ENCODE results near the gene PHLDB1. TPM values are rescaled to one million over a fixed set of nuclear protein-coding genes. Genes with fewer than 3 reads are reported as not detected.
"Not testable (repeated sequence)": the region's sequence is repeated elsewhere in the genome, so short reads cannot be mapped to it uniquely, and the experiment has no call there.

The PHLDB1 gene
- total RNA-seq, 4 donors from 2014 or later: 92.6 to 276 (median 161) TPM

DNA sequence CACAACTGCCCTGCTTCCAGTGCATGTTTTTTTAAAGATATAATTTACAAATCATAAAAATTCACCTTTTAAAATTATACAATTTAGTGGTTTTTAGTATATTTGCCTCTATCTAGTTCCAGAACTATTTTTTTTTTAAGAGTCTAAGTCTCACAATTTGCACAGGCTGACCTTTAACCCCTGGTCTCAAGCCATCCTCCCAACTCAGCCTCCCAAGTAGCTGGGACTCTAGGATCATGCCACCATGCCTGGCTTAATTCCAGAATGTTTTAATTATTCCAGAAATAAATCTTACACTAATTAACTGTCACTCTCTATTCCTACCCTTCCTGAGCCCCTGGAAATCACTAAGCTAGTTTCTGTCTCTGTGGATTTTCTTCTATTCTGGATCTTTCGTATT is 36.6 kb upstream of the PHLDB1 start:
- Histone ChIP-seq H3K36me3 (no peaks in the 10 kb centered on the region), H3K4me3 (no peak overlapping the region), H3K27me3 (no peaks in the 10 kb centered on the region), H3K4me1 (peaks cover 11 to 36% (median 31%) of the 10 kb centered on the region in 4 donors), H3K27ac (peak overlapping the region in 3 of 4 donors; percentile 95 to 99 (median 99)), H3K9me3 (no peaks in the 10 kb centered on the region)
- in situ Hi-C loops (cut with MboI; ENCODE audit: low pct_ligation_motif_present in 1 of 4, low pct_unique_long_range_greater_than_20kb in 1 of 4, low sequenced_read_pairs in 3 of 4) (no loop called here), intact Hi-C loops (cut with DNase I; ENCODE audit: low total_unique reads) (no loop called here)
- WGBS, 2 donors (ENCODE audit: low coverage in 1 of 2): 100% methylated on average over 1 of the region's 1 CpG; no CpG with 5 or more reads in 1 of the 2 donors
- no peak for DNase-seq
- TF ChIP-seq EP300 (IDR thresholded peaks at IDR 0.05; ENCODE audit: low read depth): no peak
- TF ChIP-seq, protein P1, sequence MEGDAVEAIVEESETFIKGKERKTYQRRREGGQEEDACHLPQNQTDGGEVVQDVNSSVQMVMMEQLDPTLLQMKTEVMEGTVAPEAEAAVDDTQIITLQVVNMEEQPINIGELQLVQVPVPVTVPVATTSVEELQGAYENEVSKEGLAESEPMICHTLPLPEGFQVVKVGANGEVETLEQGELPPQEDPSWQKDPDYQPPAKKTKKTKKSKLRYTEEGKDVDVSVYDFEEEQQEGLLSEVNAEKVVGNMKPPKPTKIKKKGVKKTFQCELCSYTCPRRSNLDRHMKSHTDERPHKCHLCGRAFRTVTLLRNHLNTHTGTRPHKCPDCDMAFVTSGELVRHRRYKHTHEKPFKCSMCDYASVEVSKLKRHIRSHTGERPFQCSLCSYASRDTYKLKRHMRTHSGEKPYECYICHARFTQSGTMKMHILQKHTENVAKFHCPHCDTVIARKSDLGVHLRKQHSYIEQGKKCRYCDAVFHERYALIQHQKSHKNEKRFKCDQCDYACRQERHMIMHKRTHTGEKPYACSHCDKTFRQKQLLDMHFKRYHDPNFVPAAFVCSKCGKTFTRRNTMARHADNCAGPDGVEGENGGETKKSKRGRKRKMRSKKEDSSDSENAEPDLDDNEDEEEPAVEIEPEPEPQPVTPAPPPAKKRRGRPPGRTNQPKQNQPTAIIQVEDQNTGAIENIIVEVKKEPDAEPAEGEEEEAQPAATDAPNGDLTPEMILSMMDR (IDR thresholded peaks at IDR 0.05): no peak
- TF ChIP-seq POLR2A (IDR thresholded peaks at IDR 0.05): no peak
- no peak for TF ChIP-seq POLR2AphosphoS5 (IDR thresholded peaks at IDR 0.05)

DNA sequence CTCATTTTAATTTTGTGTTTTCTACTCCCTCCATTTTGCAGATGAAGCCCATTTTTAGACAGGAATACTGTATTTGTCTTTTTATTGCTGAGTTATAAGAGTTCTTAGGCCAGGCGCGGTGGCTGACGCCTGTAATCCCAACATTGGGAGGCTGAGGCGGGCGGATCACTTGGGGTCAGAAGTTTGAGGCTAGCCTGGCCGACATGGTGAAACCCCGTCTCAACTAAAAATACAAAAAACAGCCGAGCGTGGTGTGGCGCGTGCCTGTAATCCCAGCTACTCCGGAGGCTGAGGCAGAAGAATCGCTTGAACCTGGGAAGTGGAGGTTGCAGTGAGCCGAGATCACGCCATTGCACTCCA is 35.7 kb upstream of the PHLDB1 start:
- in situ Hi-C loops (cut with MboI; ENCODE audit: low pct_ligation_motif_present in 1 of 4, low pct_unique_long_range_greater_than_20kb in 1 of 4, low sequenced_read_pairs in 3 of 4): not testable (repeated sequence)
- 4 to 5% methylated on average over 14 to 15 of the region's 15 CpGs for WGBS, 2 donors (ENCODE audit: low coverage in 1 of 2)
- peaks cover 11 to 43% (median 33%) of the 10 kb centered on the region in 4 donors for H3K4me1 ChIP-seq

DNA sequence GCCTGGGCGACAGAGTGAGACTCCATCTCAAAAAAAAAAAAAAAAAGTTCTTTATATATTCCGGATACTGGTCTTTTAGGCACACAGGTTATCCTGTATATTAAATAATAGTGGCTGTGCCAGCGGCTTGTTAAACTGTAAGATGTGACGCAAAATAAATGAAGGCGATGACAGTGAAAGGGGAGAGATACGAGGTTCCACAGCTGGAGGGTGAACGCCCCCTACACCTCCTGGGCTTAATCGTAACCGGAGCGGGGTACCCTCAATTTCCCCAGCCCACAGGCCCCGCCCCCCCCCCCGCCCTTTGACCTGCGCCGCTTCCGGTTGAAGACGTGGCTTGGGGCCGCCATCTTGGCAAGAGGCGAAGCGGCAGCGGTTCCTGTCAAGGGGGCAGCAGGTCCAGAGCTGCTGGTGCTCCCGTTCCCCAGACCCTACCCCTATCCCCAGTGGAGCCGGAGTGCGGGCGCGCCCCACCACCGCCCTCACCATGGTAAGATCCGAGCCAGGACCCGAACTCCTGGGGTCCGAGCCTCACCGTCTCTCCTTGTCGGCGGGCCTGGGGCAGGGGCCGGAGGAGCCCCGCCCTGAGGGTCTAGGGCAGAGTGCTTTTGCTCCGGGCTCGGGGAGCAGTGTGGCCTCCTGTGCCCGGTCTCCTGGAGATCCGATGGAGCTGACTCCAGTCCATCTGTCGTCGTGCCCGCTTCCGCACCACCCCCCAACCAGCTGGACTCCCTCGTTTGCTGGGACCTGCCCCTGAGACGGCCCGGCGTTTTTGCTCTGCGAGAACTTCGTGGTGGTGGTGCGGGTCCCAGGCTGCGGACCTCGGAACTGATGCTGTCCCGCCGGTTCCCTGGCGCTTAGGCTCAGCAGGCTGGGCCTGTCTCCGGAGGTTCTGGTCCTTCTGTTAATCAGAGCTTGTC is 35.1 kb upstream of the PHLDB1 start, which contains the start of gene ARCN1:
ARCN1 (plus strand) TSS at position 349 of the 920 bp plus-strand sequence; CDS start at position 488, 139 bp downstream.
- intact Hi-C loops (cut with DNase I; ENCODE audit: low total_unique reads): no loop called here
- no peaks in the 10 kb centered on the region for H3K27me3 ChIP-seq
- peak within 1 kb of the TSS; percentile 95 to 99 (median 99) for H3K27ac ChIP-seq
- in situ Hi-C loops (cut with MboI; ENCODE audit: low pct_ligation_motif_present in 1 of 4, low pct_unique_long_range_greater_than_20kb in 1 of 4, low sequenced_read_pairs in 3 of 4): no loop called here
- WGBS, 2 donors (ENCODE audit: low coverage in 1 of 2): 0 to 1% methylated on average over 7 to 38 of the region's 55 CpGs
- peak within 1 kb of the TSS; percentile 81 to 99 (median 96) for H3K4me3 ChIP-seq
- H3K9me3 ChIP-seq: no peaks in the 10 kb centered on the region
- H3K4me1 ChIP-seq: peaks cover 11 to 49% (median 36%) of the 10 kb centered on the region in 4 donors
- TF ChIP-seq POLR2AphosphoS5 (IDR thresholded peaks at IDR 0.05) (peak; percentile 44 to 76 (median 69)), EP300 (IDR thresholded peaks at IDR 0.05; ENCODE audit: low read depth) (no peak), POLR2A (IDR thresholded peaks at IDR 0.05) (peak; percentile 53)
- TF ChIP-seq, protein P1 (IDR thresholded peaks at IDR 0.05): peak in 1 of 5 experiments; percentile 6
- no peaks in the 10 kb centered on the region for H3K36me3 ChIP-seq
- DNase-seq: peak; percentile 82

More for the DNA sequence above, 35.7 kb upstream of the PHLDB1 start:
- H3K36me3 ChIP-seq; H3K27me3 ChIP-seq; H3K9me3 ChIP-seq; intact Hi-C loops (cut with DNase I; ENCODE audit: low total_unique reads): not testable (repeated sequence)
- TF ChIP-seq, protein P1 (IDR thresholded peaks at IDR 0.05): peak in 1 of 5 experiments; percentile 13
- peak; percentile 21 for DNase-seq
- Histone ChIP-seq H3K27ac (peak overlapping the region; percentile 95 to 99 (median 99)), H3K4me3 (peak overlapping the region; percentile 81 to 99 (median 96))

DNA sequence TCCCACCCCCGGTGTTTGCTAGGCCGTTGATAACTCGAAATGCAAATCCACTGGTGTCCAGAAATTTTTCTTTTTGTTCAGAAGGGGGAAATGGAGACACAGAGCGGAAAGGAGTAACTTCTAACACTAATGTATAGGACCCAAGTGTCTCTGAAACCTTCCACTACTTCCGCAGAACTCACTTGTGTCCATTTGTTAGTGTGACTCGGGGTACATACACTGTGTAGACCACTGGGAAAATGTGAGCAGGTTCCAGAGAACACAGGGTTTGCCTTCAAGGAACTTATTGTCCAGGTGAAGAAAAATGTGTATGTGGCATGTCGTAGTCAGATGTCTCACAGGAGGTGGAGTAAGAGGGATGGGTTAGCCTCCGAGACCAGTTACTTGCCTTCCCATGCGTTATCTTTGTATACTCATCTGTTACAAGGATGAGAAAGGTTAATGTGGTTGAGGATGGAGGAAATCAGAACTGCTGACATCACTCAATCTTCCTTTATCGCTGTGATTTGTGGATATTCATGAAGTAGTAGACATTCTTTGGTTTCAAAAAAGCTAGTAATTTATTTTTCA is 34.3 kb upstream of the PHLDB1 start:
- TF ChIP-seq EP300 (IDR thresholded peaks at IDR 0.05; ENCODE audit: low read depth) (no peak), POLR2A (IDR thresholded peaks at IDR 0.05) (no peak), POLR2AphosphoS5 (IDR thresholded peaks at IDR 0.05) (peak in 1 of 3 donors; percentile 13)
- TF ChIP-seq, protein P1 (IDR thresholded peaks at IDR 0.05): no peak
- Histone ChIP-seq H3K27me3 (no peaks in the 10 kb centered on the region), H3K36me3 (no peaks in the 10 kb centered on the region), H3K4me1 (peaks cover 11 to 56% (median 36%) of the 10 kb centered on the region in 4 donors), H3K9me3 (no peaks in the 10 kb centered on the region), H3K27ac (peak overlapping the region; percentile 95 to 99 (median 99)), H3K4me3 (peak overlapping the region; percentile 81 to 99 (median 96))
- intact Hi-C loops (cut with DNase I; ENCODE audit: low total_unique reads): no loop called here
- in situ Hi-C loops (cut with MboI; ENCODE audit: low pct_ligation_motif_present in 1 of 4, low pct_unique_long_range_greater_than_20kb in 1 of 4, low sequenced_read_pairs in 3 of 4): no loop called here
- DNase-seq: no peak
- WGBS, 2 donors (ENCODE audit: low coverage in 1 of 2): 3 to 5% methylated on average over 3 to 10 of the region's 10 CpGs

All from transverse colon (tissue), 4 donors.